RKO (cell line): ENCODE data around the gene MYL12A.
"Not testable (repeated sequence)": the region's sequence is repeated elsewhere in the genome, so short reads cannot be mapped to it uniquely, and the experiment has no call there.

Experiments
- DNase-seq: peaks from one replicate; pipeline ENCODE4 v3.0.0-alpha.2; 2016; ENCODE audit warnings: low spot score

The MYL12A gene

DNA sequence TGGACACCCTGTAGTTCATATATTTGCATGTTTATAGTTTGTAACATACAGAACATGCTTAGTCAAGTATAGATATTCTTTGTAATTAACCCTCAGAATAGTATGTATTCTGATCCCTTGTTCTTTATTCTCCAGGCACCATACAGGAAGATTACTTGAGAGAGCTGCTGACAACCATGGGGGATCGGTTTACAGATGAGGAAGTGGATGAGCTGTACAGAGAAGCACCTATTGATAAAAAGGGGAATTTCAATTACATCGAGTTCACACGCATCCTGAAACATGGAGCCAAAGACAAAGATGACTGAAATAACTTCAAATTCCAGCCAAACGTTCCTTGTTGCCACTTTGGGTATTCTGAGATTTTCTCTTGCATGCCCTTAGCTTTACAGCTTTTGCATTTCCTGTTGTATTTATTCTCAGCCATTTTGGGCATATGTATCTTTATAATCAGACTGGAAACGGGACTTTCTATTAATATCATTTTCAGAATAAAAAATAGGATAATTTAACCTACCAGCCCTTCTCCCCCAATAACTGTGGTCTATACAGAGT is 8.1 kb downstream of the MYL12A start:
- DNase-seq: no peak

DNA sequence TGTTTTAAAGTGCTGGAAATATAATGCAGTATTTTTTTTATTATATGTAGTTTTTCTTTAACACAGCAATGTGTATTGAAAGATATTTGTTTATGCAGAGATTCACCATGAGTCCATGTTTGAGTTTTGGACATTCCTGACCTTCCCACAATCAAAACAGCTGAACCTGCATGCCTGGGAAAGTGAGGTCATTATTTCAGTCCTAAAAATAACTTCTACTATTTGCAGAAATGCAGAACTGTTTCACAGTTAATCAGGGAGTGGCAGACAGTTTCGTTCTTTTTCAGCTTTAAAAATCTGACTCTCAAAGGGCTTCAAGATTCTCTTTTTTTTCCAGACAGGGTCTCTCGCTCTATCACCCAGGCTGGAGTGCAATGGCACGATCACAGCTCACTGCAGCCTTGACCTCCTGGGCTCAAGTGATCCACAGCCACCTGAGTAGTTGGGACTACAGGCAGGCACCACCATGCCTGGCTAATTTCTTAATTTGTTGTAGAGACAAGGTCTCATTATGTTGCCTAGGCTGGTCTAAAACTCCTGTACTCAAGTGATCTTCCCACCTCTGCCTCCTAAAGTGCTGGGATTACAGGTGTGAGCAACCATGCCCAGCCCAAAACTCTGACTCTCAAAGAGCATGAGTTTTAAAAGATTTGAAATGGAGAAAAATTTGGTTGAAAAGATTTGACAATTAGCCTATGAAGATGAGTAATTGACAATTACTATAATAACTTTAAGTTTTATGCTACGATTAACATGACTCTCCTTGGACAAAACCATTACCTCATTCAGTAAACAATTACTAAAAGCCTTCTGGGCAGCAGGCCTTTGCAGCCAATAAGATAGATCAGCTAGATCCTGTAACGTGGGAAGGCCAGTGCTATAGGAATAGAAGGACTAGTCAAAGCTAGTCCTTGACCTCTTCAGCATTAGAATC is 9.4 kb downstream of the MYL12A start:
- DNase-seq: no peak

GRCh38 chr18:3257627-3258120 is 10.1 kb downstream of the MYL12A start:
- no peak for DNase-seq

DNA sequence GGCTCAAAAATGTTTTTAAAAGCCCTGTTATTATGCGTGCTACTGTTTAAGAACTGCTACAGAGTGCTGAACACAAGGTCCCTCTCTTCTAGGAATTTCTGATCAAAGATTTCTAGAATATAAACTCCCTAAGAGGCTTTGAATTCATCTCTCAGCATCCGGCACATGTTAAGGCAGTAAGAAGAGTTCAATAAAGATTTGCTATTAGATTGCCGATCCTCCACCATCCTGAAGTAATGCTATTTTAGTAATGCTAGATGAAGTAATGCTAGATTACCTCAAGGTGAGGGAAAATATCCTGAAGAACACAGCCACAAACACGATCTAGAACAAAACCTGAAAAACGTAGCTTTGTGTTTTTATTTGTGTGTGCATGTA is 13.4 kb downstream of the MYL12A start:
- no peak for DNase-seq

DNA sequence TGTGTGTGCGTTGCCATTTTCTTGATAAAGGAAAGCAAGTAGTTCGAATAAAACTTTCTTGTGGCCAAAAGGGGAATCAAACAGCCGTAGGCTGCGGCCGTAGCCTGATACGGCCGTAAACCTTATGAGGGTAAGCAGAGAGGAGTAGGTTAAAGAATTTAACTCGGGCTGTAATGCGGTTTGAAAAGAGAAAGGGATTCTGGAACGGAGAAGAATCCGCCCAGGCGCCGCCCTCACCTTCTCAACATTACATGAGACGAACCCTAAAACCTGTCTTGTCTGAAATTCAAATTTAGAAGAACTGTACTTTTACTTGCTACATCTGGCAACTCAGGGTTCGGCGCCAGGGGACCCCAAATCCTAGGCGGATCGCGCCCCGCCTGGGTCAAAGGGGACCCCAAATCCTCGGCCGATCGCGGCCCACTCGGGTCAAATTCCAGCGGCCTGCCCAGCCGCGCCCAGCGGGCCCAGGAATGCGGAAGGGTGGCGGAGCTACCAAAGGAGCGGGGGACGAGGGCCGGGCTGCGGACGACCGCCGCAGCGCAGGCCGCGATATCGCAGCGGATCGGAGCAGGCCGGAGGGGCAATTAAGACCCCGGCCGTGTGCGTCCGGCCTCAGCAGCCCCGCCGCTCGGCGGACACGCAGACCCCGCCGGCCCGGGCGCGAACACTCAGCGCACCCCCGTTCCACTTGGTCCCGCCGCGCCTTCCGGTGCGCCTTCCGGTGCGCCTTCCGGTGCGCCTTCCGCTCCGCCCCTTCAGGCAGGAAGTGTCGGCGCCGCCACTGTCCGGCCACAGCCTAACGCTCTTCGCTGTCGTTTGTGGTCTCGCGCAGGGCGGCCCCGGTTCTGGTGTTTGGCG is 14.0 kb downstream of the MYL12A start, which contains the start of gene MYL12B:
MYL12B (plus strand) TSS at position 761 of the 861 bp plus-strand sequence. CDS start 10,766 bp downstream, outside the sequence.
- DNase-seq: peak; percentile 84

DNA sequence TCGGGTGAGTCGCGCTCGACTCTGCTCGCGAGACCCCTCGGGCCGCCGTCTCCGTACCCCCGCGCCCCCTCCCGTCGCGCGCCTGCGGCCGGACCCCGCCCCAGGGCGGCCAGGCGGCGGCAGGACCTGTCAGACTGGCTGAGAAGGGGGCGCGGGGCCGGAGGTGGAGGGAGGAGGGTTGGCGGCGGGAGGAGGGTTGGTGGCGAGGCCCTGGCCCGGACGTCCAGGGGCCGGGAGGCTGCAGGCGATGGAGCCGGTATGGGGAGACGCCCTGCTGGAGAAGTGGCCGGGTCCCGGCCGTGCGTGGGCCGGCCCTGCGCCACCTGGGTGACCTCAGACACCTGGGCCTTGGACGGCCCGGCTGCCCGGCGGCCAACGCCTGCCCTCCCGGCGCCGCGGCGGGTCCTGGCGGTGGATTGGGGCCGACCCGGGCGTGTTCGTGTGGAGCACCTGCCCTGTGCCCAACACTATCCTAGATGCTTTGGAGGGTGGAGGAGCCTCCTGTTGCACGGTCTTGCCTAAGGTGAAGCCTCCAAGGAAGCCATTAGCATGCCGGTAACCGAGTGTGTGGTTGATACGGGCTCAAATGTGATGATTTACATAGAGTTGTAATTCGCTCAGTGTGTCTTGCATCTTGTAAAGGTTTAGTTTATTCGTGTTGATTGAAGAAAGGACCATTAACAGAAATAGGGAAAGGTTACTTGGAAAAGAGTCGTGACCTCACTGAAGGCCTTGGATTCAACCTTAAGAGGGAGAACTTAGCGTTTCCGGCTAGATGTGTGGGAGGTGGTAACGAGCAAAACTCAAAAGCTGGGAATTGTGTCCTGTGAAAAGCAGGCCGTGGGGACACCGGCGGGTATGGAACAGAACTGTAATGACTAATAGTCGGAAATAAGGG is 14.9 kb downstream of the MYL12A start:
- DNase-seq: peak; percentile 86

DNA sequence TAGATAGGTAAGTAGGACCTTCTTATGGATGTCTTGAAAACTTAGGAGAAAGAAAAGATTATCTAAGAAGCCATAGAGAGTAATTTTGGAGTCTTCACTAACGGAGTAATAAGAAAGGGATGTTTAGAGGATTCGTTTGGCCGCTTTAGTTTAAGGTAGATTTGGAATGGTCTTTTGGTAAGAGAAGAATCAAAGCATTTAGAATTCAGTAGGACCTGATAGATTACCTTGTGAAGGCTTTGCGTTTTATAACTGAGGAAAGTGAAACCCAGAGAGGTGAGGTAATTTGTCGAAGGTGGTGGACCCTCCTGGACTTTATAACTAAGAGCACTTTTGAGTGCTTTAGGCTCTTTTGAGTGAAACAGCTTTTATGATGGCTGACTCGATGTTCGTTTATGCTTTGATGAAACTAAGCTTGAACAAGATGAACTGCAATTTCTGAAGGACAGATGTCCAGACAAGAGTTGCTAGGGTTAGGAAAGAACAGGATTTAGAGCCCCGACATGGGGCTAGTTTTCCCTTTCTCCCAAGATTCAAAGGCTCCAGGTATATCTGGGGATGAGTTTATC is 15.6 kb downstream of the MYL12A start:
- DNase-seq: no peak

DNA sequence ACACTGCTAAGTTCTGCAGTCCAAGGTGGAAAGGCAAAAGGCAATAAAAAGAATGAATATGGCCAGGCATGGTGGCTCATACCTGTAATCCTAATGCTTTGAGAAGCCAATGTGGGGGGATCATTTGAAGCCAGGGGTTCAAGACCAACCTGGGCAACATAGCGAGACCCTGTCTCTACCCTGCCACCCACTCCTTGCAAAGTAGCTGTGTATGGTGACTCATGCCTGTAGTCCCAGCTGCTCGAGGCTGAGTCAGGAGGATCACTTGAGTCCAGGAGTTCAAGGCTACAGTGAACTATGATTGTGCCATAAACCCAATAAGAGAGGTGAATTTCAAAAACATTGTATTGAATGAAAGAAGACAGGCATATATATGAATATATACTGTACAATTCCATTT is 16.8 kb downstream of the MYL12A start:
- peak; percentile 71 for DNase-seq

DNA sequence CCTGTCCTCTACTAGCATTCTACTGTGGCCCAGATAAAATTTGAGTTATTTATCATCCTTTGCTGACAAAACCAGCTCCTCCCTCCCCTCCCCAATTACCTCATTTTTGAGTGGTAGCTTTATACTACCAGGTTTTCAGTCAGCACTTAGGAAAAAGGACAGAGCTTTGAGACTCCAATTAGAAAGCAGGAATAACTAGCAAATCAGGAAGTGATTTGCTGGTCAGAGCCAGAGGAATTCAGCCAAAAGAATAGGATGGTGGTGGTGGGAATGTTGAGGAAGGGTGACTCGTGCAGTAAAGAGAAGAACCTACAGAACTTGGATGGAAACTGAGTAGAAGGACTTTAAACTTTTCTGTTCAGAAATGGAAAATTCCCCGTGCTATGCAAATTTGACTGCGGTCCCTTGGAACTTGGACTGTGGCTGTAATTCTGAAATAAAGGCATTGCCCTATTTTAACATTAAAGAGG is 18.0 kb downstream of the MYL12A start:
- peak; percentile 56 for DNase-seq

GRCh38 chr18:3266062-3266608 is 18.5 kb downstream of the MYL12A start:
- no peak for DNase-seq

- DNase-seq: no peak
These were observed 20.7 kb downstream of the MYL12A start for GRCh38 chr18:3268306-3268705.

- DNase-seq: no peak
These were observed 21.8 kb downstream of the MYL12A start for GRCh38 chr18:3269241-3269913.

DNA sequence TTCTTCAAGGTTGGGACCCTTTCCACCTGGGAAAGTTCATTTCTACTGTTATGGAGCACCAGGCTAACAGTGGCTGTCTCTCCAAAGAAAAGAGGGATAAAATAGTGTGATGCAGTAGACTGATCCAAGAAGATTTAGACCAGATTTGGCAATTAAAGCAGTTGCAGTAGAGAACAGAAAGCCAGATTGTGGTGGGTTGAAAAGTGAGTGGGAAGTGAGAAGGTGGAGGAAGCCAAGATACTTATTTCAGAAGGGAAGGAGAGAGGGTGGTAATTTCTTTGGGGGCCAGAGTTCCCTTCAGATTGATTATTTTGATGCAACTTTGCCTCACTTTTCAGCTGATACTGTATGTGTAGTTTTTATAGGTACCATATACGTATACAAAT is 22.3 kb downstream of the MYL12A start:
- DNase-seq: no peak

- no peak for DNase-seq
These were observed 25.4 kb downstream of the MYL12A start for GRCh38 chr18:3273042-3273441.

DNA sequence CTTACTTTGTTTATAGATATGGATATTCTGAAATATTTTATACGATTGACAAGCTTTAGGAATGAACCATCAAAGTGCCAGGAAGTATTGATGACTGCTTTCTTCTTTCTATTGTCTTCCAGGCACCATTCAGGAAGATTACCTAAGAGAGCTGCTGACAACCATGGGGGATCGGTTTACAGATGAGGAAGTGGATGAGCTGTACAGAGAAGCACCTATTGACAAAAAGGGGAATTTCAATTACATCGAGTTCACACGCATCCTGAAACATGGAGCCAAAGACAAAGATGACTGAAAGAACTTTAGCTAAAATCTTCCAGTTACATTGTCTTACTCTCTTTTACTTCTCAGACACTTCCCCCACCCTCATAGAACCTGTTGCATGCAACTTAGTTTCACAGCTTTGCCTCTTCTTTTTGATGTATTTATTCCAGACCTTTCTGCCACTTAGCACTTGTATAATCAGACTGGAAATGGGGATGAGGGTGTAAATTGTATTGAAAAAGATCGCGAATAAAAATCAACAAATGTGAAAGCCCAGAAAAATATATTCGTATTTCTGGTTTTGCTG is 30.1 kb downstream of the MYL12A start:
- not testable (repeated sequence) for DNase-seq

- DNase-seq: no peak
These were observed 31.9 kb downstream of the MYL12A start for GRCh38 chr18:3279201-3280185.

DNA sequence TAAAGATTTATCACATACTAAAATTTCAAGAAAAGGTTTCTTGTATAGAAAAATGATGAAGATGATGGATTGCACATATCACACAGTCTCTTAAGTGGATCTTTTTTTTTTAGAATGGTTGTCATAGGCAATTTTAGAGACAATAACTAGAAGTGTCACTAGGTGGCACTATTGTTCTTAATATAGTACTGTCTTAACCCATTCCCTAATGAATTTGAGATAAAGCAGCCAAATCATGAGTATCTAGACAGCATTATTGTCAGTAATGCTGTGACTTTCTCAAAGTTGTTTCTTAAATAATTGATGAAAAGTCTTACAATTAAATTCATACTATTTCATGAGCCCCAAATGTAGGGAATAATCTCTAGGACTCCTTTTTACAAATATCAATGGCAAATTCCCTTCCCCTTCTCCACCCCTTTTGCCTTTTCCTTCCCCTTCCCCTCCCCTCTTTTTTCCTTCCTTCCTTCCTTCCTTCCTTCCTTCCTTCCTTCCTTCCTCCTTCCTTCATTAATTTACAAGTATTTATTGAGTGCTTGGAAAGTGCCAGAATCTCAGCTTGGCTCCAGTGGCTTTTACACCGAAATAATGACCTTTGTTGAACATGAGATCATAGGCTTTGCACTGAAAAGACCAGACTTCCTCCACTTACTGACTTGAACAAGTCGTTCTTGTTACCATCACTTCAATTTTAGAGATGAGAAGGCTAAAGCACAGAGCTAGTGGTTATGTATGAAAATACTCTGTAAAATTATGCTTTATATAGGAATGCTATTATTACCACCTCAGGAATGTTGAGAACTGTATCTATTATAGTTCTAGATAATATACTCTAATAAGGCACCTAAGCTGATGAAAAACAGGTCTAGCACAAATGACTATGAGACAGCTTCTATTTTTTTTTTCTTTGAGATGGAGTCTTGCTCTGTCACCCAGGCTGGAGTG is 34.1 kb downstream of the MYL12A start:
- DNase-seq: peak; percentile 85
